LNCaP clone FGC (cell line): Measurements from ENCODE around the gene KRTAP5-4.
"Not testable (repeated sequence)": the region's sequence is repeated elsewhere in the genome, so short reads cannot be mapped to it uniquely, and the experiment has no call there.

Experiments used
- DNase-seq: peaks from one replicate; pipeline ENCODE4 v3.0.0-alpha.2; 2011; ENCODE audit warnings: low read depth
- H3K4me3 ChIP-seq: 2 replicates; pipeline ENCODE4 v1.5.1; 2011; ENCODE audit warnings: mild to moderate bottlenecking, low read depth, low read length, control low read depth
- TF ChIP-seq, protein P1 (sequence below): IDR thresholded peaks from 2 replicates; pipeline ENCODE4 v1.5.1; 2012; ENCODE audit warnings: mild to moderate bottlenecking; ENCODE audit not compliant: control insufficient read depth, insufficient read depth; ENCODE audit errors: extremely low read depth

KRTAP5-4 gene, protein sequence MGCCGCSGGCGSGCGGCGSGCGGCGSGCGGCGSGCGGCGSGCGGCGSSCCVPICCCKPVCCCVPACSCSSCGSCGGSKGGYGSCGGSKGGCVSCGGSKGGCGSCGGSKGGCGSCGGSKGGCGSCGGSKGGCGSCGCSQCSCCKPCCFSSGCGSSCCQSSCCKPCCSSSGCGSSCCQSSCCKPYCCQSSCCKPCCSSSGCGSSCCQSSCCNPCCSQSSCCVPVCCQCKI

DNA sequence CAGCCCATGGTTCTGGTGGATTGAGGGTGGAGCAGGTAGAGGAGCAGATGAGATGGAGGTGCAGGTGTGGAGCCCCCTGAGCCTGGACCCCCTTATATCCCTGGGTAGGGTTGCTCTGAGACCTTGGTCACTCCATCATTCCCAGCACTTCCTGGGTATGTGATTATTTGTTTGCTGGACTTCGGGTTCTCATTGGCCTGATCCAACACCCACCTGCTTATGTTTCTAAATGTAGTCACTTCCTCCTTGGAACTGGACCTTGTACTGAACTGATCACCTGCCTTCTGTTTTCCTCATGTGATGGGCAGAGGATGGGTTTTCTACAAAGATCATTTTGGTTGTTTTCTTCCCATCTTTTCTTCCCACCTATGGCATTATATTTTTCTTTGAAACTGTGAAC lies at the start of gene KRTAP5-4:
Gene KRTAP5-4 (minus strand): TSS at position 53 of the 400 bp plus-strand sequence. CDS start 45 bp downstream, at position 8.
- TF ChIP-seq, protein P1, sequence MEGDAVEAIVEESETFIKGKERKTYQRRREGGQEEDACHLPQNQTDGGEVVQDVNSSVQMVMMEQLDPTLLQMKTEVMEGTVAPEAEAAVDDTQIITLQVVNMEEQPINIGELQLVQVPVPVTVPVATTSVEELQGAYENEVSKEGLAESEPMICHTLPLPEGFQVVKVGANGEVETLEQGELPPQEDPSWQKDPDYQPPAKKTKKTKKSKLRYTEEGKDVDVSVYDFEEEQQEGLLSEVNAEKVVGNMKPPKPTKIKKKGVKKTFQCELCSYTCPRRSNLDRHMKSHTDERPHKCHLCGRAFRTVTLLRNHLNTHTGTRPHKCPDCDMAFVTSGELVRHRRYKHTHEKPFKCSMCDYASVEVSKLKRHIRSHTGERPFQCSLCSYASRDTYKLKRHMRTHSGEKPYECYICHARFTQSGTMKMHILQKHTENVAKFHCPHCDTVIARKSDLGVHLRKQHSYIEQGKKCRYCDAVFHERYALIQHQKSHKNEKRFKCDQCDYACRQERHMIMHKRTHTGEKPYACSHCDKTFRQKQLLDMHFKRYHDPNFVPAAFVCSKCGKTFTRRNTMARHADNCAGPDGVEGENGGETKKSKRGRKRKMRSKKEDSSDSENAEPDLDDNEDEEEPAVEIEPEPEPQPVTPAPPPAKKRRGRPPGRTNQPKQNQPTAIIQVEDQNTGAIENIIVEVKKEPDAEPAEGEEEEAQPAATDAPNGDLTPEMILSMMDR, result no peak
- no peak for DNase-seq
- H3K4me3 ChIP-seq, result no peak within 1 kb of the TSS

DNA sequence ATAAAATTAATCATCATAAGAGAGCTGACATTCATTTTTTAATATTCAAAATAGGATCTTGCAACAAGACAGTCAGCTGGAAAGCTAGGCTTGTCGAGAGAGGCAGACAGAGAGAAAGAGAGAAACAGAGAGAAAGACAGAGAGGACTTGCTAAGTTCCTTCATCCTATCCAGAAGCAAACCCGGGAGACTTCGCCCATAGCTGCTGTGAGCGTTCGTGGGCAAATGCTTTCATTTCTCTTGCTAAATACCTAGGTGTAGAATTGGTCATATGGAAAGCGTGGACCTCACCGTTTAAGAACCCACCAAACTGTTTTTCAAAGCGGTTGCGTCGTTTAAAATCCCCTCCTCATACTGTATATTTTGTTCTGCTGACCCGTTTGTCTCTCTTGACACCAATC lies 49.7 kb upstream of the KRTAP5-4 start:
- TF ChIP-seq, protein P1, result no peak
- no peak overlapping the region for H3K4me3 ChIP-seq
- DNase-seq, result no peak

DNA sequence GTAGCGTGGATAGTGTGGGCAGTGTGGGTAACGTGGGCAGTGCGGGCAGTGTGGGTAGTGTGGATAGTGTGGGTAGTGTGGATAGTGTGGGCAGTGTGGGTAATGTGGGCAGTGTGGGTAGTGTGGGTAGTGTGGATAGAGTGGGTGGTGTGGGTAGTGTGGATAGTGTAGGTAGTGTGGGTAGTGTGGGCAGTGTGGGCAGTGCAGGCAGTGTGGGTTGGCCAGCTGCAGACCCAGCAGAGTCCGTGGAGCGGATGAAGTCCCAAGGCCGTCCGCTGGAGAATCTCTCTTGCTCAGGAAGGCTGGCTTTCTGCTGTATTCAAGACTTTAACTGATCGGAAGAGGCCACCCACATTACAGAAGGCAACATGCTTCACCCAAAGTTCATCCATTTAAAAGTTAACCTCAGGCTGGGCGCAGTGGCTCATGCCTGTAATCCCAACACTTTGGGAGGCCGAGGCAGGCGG lies 49.0 kb upstream of the KRTAP5-4 start:
- no peak for DNase-seq
- H3K4me3 ChIP-seq, result no peak overlapping the region
- TF ChIP-seq, protein P1, result no peak

DNA sequence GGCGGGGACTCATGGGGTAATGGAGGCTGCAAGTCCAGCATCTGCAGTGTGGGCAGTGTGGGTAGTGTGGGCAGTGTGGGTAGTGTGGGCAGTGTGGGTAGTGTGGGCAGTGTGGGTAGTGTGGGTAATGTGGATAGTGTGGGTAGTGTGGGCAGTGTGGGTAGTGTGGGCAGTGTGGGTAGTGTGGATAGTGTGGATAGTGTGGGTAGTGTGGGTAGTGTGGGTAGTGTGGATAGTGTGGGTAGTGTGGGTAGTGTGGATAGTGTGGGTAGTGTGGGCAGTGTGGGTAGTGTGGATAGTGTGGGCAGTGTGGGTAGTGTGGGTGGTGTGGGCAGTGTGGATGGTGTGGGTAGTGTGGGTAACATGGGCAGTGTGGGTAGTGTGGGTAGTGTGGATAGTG lies 48.5 kb upstream of the KRTAP5-4 start:
- not testable (repeated sequence) for H3K4me3 ChIP-seq, DNase-seq

DNA sequence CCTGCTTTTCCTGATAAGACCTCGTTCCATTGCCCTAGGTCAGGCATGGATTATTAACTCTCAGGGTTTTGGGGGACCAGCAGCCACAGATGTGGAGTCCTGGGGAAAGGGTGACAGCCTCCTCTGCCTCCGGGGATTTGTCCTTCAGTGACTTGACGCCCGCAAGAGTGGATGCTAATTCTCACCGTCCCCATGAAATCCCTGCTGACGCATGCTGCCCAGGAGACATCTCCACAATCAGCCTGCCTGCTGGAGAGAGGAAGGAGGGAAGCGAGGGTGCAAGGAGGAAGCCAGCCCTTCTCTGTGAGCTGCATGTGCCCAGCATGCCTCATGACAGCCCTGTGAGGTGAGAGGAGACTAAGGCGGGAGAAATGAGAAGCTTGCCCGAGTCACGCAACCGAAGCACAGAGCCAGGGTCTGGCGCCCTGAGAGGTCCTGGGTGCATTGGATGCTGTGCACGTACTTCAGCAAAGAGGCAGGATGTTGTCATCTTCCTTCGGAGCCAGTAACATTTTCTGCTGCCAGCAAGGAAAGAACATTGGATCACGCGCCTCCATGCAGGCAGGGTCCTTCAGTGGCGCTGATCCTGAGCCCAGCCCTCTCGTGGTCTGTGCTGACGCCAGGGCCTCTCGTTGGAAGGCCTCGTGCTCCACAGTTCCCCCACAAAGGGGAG lies 47.7 kb upstream of the KRTAP5-4 start:
- DNase-seq, result no peak
- TF ChIP-seq, protein P1, result no peak
- H3K4me3 ChIP-seq, result no peak overlapping the region

DNA sequence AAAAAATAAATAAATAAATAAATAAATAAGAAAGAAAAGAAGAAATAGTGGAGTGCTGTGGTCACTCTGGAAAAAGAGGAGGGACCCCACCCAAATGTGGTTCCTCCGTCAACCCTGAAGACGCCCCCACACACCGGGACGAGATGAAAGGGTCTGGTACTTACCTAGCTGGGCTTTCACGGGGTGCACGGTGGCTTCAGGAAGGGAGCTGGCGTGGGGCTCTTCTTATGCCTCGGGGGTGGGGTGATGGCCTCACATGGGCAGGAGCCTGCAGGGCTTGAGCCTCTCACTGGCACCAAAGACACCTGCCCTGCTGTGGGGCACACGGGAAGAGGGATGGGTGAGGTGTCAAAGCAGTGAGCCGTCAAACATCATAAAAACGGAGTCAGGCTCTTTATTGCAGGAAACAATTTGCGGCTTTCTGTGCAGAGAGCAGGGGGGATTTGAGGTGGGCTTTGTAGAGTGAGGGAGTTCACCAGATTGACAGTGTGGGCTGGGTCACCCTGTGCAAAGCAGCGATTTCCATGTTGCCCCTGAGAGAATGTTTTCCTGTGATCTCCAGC lies 47.1 kb upstream of the KRTAP5-4 start:
- H3K4me3 ChIP-seq, result no peak overlapping the region
- TF ChIP-seq, protein P1, result no peak

DNA sequence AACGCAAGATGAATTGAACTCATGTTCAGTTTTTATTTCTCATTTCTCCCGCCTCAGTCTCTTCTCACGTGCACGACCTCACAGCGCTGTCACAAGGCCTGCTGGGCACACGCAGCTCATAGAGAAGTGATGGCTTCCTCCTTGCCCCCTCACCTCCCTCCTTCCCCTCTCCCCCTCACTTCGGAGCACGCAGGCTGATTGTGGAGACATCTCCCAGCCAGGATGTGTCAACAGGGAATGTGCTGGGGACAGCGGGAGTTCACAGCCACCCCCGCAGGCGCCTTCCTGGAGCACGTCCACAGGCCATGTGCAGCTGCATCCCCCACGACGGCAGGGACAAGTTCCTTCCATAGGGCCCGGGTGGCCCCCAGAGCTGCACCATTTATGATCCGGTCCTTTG lies 46.0 kb upstream of the KRTAP5-4 start:
- DNase-seq, result no peak
- H3K4me3 ChIP-seq, result no peak overlapping the region
- TF ChIP-seq, protein P1, result no peak

More for the DNA sequence above, 47.1 kb upstream of the KRTAP5-4 start:
- DNase-seq, result no peak
